Neural cell (in vitro differentiated cells): ENCODE measurements around the gene INSIG1. TPM values are rescaled to one million over a fixed set of nuclear protein-coding genes. Genes with fewer than 3 reads are reported as not detected.

Experiments used
- H2AFZ ChIP-seq: fragments of 200-600, 300-800 bp; sonication (generic), shearing (Covaris generic); 2 replicates; pipeline ENCODE4 v1.6.0; 2014; ENCODE audit warnings: low read depth, mild to moderate bottlenecking, antibody characterized with exemption, low read length, moderate library complexity
- H3F3A ChIP-seq: fragments of 200-600 bp; shearing (Covaris generic); 2 replicates; pipeline ENCODE4 v1.6.1; 2016; ENCODE audit warnings: mild to moderate bottlenecking, moderate library complexity, mixed read lengths, antibody characterized with exemption, low read length; ENCODE audit not compliant: insufficient read depth, poor library complexity, severe bottlenecking
- H3K27ac ChIP-seq: fragments of 200-600, 300-800 bp; sonication (generic), shearing (Covaris generic); 2 replicates; pipeline ENCODE4 v1.5.1; 2014; ENCODE audit warnings: mild to moderate bottlenecking, low read length, moderate library complexity
- H3K27me3 ChIP-seq: fragments of 300-800, 200-600 bp; sonication (generic), shearing (Covaris generic); 2 replicates; pipeline ENCODE4 v1.6.0; 2014; ENCODE audit warnings: mild to moderate bottlenecking, low read depth, low read length, moderate library complexity; ENCODE audit not compliant: insufficient read depth
- H3K36me3 ChIP-seq: fragments of 300-800, 200-600 bp; sonication (generic), shearing (Covaris generic); 2 replicates; pipeline ENCODE4 v1.5.1; 2014; ENCODE audit warnings: mild to moderate bottlenecking, antibody characterized with exemption, low read length, moderate library complexity; ENCODE audit not compliant: insufficient read depth
- H3K4me2 ChIP-seq: fragments of 300-800, 200-600 bp; sonication (generic), shearing (Covaris generic); 2 replicates; pipeline ENCODE4 v1.6.0; 2014; ENCODE audit warnings: mild to moderate bottlenecking, low read length
- H3K4me3 ChIP-seq: fragments of 300-800, 200-600 bp; sonication (generic), shearing (Covaris generic); 2 replicates; pipeline ENCODE4 v1.5.1; 2014; ENCODE audit warnings: mild to moderate bottlenecking, low read length, moderate library complexity
- H3K79me2 ChIP-seq: fragments of 200-600 bp; shearing (Covaris generic); replicated peaks from 2 replicates; pipeline ENCODE4 v1.6.0; 2014; ENCODE audit warnings: mild to moderate bottlenecking, low read length, moderate library complexity; ENCODE audit not compliant: insufficient read depth
- H3K9ac ChIP-seq: fragments of 300-800, 200-600 bp; sonication (generic), shearing (Covaris generic); 2 replicates; pipeline ENCODE4 v1.6.1; 2016; ENCODE audit warnings: mild to moderate bottlenecking, low read length, mixed read lengths
- H3K9me2 ChIP-seq: fragments of 200-600 bp; shearing (Covaris generic); 2 replicates; pipeline ENCODE4 v1.6.1; 2016; ENCODE audit warnings: mild to moderate bottlenecking, low read length, mixed read lengths; ENCODE audit not compliant: insufficient read depth
- H3K9me3 ChIP-seq: fragments of 200-600, 300-800 bp; sonication (generic), shearing (Covaris generic); 2 replicates; pipeline ENCODE4 v1.6.1; 2016; ENCODE audit warnings: mild to moderate bottlenecking, mixed run types, low read length, moderate library complexity, mixed read lengths
- H4K20me1 ChIP-seq: fragments of 200-600 bp; shearing (Covaris generic); 2 replicates; pipeline ENCODE4 v1.6.1; 2016; ENCODE audit warnings: mild to moderate bottlenecking, mixed run types; ENCODE audit not compliant: insufficient read depth
- CTCF ChIP-seq: fragments of 450-650 bp; IDR thresholded peaks from 2 replicates; pipeline ENCODE4 v1.5.1; 2014; ENCODE audit warnings: antibody characterized with exemption, mild to moderate bottlenecking, moderate library complexity; ENCODE audit not compliant: poor library complexity, severe bottlenecking
- EP300 ChIP-seq: fragments of 450-650 bp; conservative IDR thresholded peaks from 2 replicates; pipeline ENCODE4 v1.6.1; 2014; ENCODE audit warnings: antibody characterized with exemption, mild to moderate bottlenecking, moderate library complexity; ENCODE audit not compliant: poor library complexity, severe bottlenecking
- EZH2 ChIP-seq: fragments of 200-600, 300-800 bp; shearing (Covaris generic), sonication (generic); IDR thresholded peaks from 2 replicates; pipeline ENCODE4 v1.6.1; 2014; ENCODE audit warnings: antibody characterized with exemption, low read length, borderline replicate concordance, mild to moderate bottlenecking; ENCODE audit not compliant: insufficient read depth, poor library complexity, severe bottlenecking
- MXI1 ChIP-seq: fragments of 450-650 bp; conservative IDR thresholded peaks from 2 replicates; pipeline ENCODE4 v1.6.1; 2014; ENCODE audit warnings: antibody characterized with exemption, mild to moderate bottlenecking; ENCODE audit not compliant: poor library complexity, severe bottlenecking
- POLR2AphosphoS5 ChIP-seq: IDR thresholded peaks from 2 replicates; pipeline ENCODE4 v1.6.1; 2012
- RAD21 ChIP-seq: fragments of 450-650 bp; conservative IDR thresholded peaks from 2 replicates; pipeline ENCODE4 v1.6.1; 2014; ENCODE audit warnings: antibody characterized with exemption, mild to moderate bottlenecking, moderate library complexity
- REST ChIP-seq: IDR thresholded peaks from 2 replicates; pipeline ENCODE4 v1.6.1; 2012; ENCODE audit warnings: borderline replicate concordance
- SMC3 ChIP-seq: fragments of 450-650 bp; conservative IDR thresholded peaks from 2 replicates; pipeline ENCODE4 v1.6.1; 2014; ENCODE audit warnings: antibody characterized with exemption, mild to moderate bottlenecking, moderate library complexity; ENCODE audit not compliant: poor library complexity
- TAF1 ChIP-seq: IDR thresholded peaks from 2 replicates; pipeline ENCODE4 v1.6.1; 2012; ENCODE audit warnings: low read depth
- polyA plus RNA-seq: library from polyadenylated mRNA; depleted of rRNA; stranded (reverse); fragments of >200 nt; gene quantifications from 2 replicates; pipeline ENCODE4 v1.2.3, GENCODE V29; 2014

The INSIG1 gene
- polyA plus RNA-seq, 1 donor from 2014 or later = 71.0 TPM

GRCh38 chr7:155277385-155277994, 20.2 kb upstream of the INSIG1 start:
- Histone ChIP-seq H3K27ac (no peak overlapping the region), H3K9ac (no peak overlapping the region), H3K9me3 (no peaks in the 10 kb centered on the region), H3K79me2 (no peaks in the 10 kb centered on the region), H3K36me3 (no peaks in the 10 kb centered on the region), H3K4me2 (no peak overlapping the region), H3K9me2 (no peaks in the 10 kb centered on the region), H2AFZ (no peak overlapping the region), H3K4me3 (no peak overlapping the region), H4K20me1 (no peaks in the 10 kb centered on the region), H3K27me3 (no peaks in the 10 kb centered on the region), H3F3A (no peaks in the 10 kb centered on the region)
- TF ChIP-seq EP300 (no peak), RAD21 (no peak), POLR2AphosphoS5 (no peak), MXI1 (no peak), REST (no peak), EZH2 (no peak), CTCF (no peak), SMC3 (no peak), TAF1 (no peak)

- Histone ChIP-seq H3K9ac (no peak overlapping the region), H3F3A (no peaks in the 10 kb centered on the region), H2AFZ (no peak overlapping the region), H3K27me3 (no peaks in the 10 kb centered on the region), H3K9me2 (no peaks in the 10 kb centered on the region), H3K4me2 (no peak overlapping the region), H3K9me3 (no peaks in the 10 kb centered on the region), H3K4me3 (no peak overlapping the region), H3K79me2 (no peaks in the 10 kb centered on the region), H3K36me3 (no peaks in the 10 kb centered on the region), H3K27ac (no peak overlapping the region), H4K20me1 (no peaks in the 10 kb centered on the region)
- TF ChIP-seq POLR2AphosphoS5 (no peak), REST (no peak), EP300 (no peak), EZH2 (no peak), MXI1 (no peak), RAD21 (no peak), SMC3 (no peak), CTCF (no peak), TAF1 (no peak)
Observed at GRCh38 chr7:155278921-155279320, 18.8 kb upstream of the INSIG1 start.
